Parathyroid adenoma (tissue), 2 donors: ENCODE results near the gene H2AZ2.

Experiments used
- H2AFZ ChIP-seq: fragments of 300-600 bp; sonication (generic); one replicate; pipeline ENCODE4 v1.7.0; 2017; ENCODE audit warnings: antibody characterized with exemption, mild to moderate bottlenecking
- H3K27ac ChIP-seq: fragments of 300-600 bp; sonication (generic); one replicate; pipeline ENCODE4 v1.7.0; 2017
- H3K27me3 ChIP-seq: fragments of 300-600 bp; sonication (generic); one replicate; pipeline ENCODE4 v1.7.0; 2017; ENCODE audit warnings: low read length; ENCODE audit not compliant: control insufficient read depth, insufficient read depth
- H3K36me3 ChIP-seq: fragments of 300-600 bp; sonication (generic); one replicate; pipeline ENCODE4 v1.7.0; 2017; ENCODE audit warnings: low read length; ENCODE audit not compliant: control insufficient read depth, insufficient read depth
- H3K4me1 ChIP-seq: fragments of 300-600 bp; sonication (generic); one replicate; pipeline ENCODE4 v1.7.0; 2017; ENCODE audit warnings: control low read depth
- H3K4me2 ChIP-seq: fragments of 300-600 bp; sonication (generic); one replicate; pipeline ENCODE4 v1.7.0; 2017; ENCODE audit warnings: low read length
- H3K4me3 ChIP-seq: fragments of 300-600 bp; sonication (generic); one replicate; pipeline ENCODE4 v1.7.0; 2017; ENCODE audit warnings: low read depth, low read length
- H3K79me2 ChIP-seq: fragments of 300-600 bp; sonication (generic); one replicate; pipeline ENCODE4 v1.7.0; 2017; ENCODE audit warnings: control low read depth
- H3K9ac ChIP-seq: fragments of 300-600 bp; sonication (generic); one replicate; pipeline ENCODE4 v1.7.0; 2017; ENCODE audit warnings: mild to moderate bottlenecking
- H3K9me3 ChIP-seq: fragments of 300-600 bp; sonication (generic); one replicate; pipeline ENCODE4 v1.7.0; 2017; ENCODE audit warnings: low read length; ENCODE audit not compliant: control insufficient read depth
- CTCF ChIP-seq: fragments of 300-600 bp; sonication (generic); IDR thresholded peaks from one replicate; pipeline ENCODE4 v1.7.0; 2017; ENCODE audit warnings: antibody characterized with exemption, mild to moderate bottlenecking
- donor health status: primary hyperparathyroidism.

H2AZ2 gene

DNA sequence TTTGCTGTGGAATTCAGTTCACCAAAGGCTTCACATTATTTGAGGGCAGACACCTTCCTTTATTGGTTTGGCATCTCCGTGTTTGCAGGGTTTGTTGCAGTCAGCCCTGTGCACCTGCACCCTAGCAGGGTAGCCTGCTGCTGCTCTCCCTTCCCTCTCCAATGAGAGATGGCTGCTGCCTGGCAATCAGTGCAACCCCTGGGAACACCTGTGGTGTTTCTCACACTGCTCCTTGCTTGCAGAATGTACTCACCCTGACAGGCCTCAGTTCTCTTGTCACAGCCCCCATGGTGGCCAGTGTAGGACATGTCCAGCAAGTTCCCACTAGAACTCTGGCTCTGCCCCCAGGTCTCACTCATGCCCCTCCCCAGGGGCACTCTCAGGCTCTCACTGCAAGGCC lies 63.5 kb downstream of the H2AZ2 start:
- Histone ChIP-seq H3K4me1 (no peaks in the 10 kb centered on the region), H3K9me3 (no peaks in the 10 kb centered on the region), H3K4me2 (no peak overlapping the region), H3K27me3 (no peaks in the 10 kb centered on the region), H3K4me3 (no peak overlapping the region), H2AFZ (no peak overlapping the region), H3K27ac (no peak overlapping the region), H3K36me3 (no peaks in the 10 kb centered on the region), H3K79me2 (no peaks in the 10 kb centered on the region), H3K9ac (no peak overlapping the region)
- TF ChIP-seq CTCF: no peak

- TF ChIP-seq CTCF: no peak
- Histone ChIP-seq H3K4me2 (no peak overlapping the region), H3K27me3 (no peaks in the 10 kb centered on the region), H3K4me3 (no peak overlapping the region), H3K4me1 (no peaks in the 10 kb centered on the region), H3K79me2 (no peaks in the 10 kb centered on the region), H3K9me3 (no peaks in the 10 kb centered on the region), H3K27ac (no peak overlapping the region), H3K36me3 (no peaks in the 10 kb centered on the region), H2AFZ (no peak overlapping the region), H3K9ac (no peak overlapping the region)
Measured at GRCh38 chr7:44783407-44783806, 64.5 kb downstream of the H2AZ2 start.

- Histone ChIP-seq H3K9me3 (no peaks in the 10 kb centered on the region), H3K27me3 (no peaks in the 10 kb centered on the region), H3K79me2 (no peaks in the 10 kb centered on the region), H3K36me3 (no peaks in the 10 kb centered on the region), H3K4me2 (no peak overlapping the region), H3K4me3 (no peak overlapping the region), H3K9ac (no peak overlapping the region), H3K4me1 (no peaks in the 10 kb centered on the region), H3K27ac (no peak overlapping the region), H2AFZ (no peak overlapping the region)
- no peak for TF ChIP-seq CTCF
Measured at GRCh38 chr7:44782460-44782859, 65.4 kb downstream of the H2AZ2 start.
